Measurements from ENCODE around the gene MAP2K7. TPM values are rescaled to one million over a fixed set of nuclear protein-coding genes. Genes with fewer than 3 reads are reported as not detected.
A peak's percentile ranks its signal among the peaks of the same experiment; 100 is the strongest.

Gene MAP2K7
- total RNA-seq, 1 experiment from 2014 or later, result 59.1 TPM

DNA sequence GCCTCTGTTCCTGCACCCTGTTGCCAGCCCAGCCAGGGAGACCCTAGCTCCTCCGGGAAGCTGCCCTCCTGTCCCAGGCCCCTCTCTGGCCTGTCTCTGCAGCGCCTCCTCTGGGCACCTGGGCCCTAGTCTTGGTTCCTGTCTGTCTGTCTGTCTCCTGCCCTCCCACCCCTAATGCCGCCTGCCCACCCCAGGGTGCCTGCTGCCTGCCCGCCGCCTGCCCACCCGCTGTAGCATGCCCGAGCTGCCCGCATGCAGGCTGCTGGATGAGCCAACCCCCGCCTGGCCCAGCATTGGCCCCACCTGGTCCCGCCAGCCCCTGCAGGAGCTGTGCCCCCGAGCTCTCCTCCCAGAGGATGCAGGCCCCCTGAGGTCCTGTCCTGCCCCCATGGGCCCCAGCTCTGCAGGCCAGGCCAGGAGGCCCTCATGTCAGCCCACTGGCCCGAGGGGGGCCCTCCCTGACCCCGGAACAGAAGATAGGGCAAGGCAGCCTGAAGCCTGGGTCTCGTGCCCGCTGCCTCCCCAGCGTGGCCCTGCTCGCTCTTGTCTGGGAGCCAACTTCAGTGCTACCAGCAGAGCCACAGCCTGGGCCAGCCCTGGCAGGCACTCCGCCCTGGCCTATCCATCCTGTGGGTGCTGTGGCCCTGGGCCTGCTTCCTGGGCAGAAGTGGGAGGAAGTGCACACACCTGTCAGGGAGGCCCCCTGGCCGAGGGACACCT is 5.2 kb downstream of the MAP2K7 start:
- Histone ChIP-seq H3K79me2 (ENCODE audit: insufficient read depth, low read length) (peaks cover 54% of the 10 kb centered on the region), H3K4me2 (ENCODE audit: low read length) (no peak overlapping the region), H3K27me3 (ENCODE audit: insufficient read depth, low read length) (no peaks in the 10 kb centered on the region), H3K9ac (ENCODE audit: low read length) (no peak overlapping the region), H4K20me1 (ENCODE audit: insufficient read depth) (no peaks in the 10 kb centered on the region), H3K4me3 (replicated peaks in 1 of 2; ENCODE audit: low read depth in 1 of 2, low read length in 2 of 2) (no peak overlapping the region), H3K9me2 (ENCODE audit: insufficient read depth) (no peaks in the 10 kb centered on the region), H3K9me3 (ENCODE audit: control insufficient read depth in 1 of 2, insufficient read depth in 1 of 2, low read depth in 1 of 2, low read length in 2 of 2) (no peaks in the 10 kb centered on the region), H3K36me3 (ENCODE audit: control insufficient read depth in 1 of 2, insufficient read depth in 2 of 2, low read length in 2 of 2) (peaks cover 5 to 6% of the 10 kb centered on the region in 2 experiments; a peak in 3 of 4 replicates), H3K4me1 (ENCODE audit: control insufficient read depth in 1 of 2, insufficient read depth in 2 of 2, low read length in 2 of 2) (peaks cover 3 to 14% of the 10 kb centered on the region in 2 experiments; a peak in 2 of 4 replicates), H3K27ac (ENCODE audit: low read depth, low read length) (no peak overlapping the region), H2AFZ (ENCODE audit: low read depth, low read length, poor library complexity, severe bottlenecking) (no peak overlapping the region)
- DNase-seq (ENCODE audit: low read depth, low spot score), result no peak
- ChIA-PET CTCF (no interaction called here), POLR2A (interaction anchor here (1.2 kb wide), 1 partner anchor 12 kb away, joined by 7 read pairs; the partner anchor contains the start of gene SNAPC2), RAD21 (ENCODE audit: low non-redundant PET in 1 of 2, low total read pairs in 2 of 2, uncharacterized antibody in 2 of 2, unreplicated experiment in 2 of 2) (no interaction called here)
- no peak for ATAC-seq
- TF ChIP-seq RAD21 (IDR thresholded peaks at IDR 0.05; ENCODE audit: low read depth), result no peak
- TF ChIP-seq, protein P1, sequence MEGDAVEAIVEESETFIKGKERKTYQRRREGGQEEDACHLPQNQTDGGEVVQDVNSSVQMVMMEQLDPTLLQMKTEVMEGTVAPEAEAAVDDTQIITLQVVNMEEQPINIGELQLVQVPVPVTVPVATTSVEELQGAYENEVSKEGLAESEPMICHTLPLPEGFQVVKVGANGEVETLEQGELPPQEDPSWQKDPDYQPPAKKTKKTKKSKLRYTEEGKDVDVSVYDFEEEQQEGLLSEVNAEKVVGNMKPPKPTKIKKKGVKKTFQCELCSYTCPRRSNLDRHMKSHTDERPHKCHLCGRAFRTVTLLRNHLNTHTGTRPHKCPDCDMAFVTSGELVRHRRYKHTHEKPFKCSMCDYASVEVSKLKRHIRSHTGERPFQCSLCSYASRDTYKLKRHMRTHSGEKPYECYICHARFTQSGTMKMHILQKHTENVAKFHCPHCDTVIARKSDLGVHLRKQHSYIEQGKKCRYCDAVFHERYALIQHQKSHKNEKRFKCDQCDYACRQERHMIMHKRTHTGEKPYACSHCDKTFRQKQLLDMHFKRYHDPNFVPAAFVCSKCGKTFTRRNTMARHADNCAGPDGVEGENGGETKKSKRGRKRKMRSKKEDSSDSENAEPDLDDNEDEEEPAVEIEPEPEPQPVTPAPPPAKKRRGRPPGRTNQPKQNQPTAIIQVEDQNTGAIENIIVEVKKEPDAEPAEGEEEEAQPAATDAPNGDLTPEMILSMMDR (IDR thresholded peaks at IDR 0.05 in 2 of 3, conservative IDR thresholded peaks at IDR 0.05 in 1 of 3; ENCODE audit: borderline replicate concordance in 1 of 3, insufficient read depth in 1 of 3, low read depth in 2 of 3, low read length in 2 of 3), result 0 out of 6 replicates have a peak, but pooled peaks of 1 of the 3 experiments have one; percentile 11
- no TSS peak for BruUV-seq (replicated peaks)
- intact Hi-C loops (cut with micrococcal nuclease), result no loop called here

DNA sequence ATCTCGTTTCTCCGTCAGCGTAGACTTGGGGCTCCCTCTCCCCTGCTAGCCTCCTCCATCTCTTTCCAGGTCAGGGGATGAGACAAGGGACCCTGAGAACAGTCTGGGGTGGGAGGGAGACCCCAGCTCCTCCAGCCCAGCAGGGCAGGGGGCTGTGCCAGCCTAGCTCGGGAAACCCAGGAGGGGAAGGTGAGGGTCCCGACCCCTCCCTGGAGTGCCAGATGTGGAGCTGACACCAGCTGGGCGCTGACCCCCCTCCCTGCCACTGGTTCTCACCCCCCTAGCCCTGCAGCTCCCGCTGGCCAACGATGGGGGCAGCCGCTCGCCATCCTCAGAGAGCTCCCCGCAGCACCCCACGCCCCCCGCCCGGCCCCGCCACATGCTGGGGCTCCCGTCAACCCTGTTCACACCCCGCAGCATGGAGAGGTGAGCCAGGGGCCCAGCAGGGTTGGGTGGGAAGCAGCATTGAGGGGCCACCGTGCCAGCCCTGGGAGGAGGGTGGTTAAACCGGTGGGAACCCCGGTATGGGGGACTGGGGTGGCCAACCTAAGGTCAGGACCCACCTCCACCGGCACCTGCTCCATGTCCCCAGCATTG is 5.9 kb downstream of the MAP2K7 start:
- H3K4me2 ChIP-seq (ENCODE audit: low read length), result no peak overlapping the region
- RAD21 ChIA-PET (ENCODE audit: low non-redundant PET in 1 of 2, low total read pairs in 2 of 2, uncharacterized antibody in 2 of 2, unreplicated experiment in 2 of 2), result no interaction called here
- POLR2A ChIA-PET, result interaction anchor here (1.2 kb wide), 1 partner anchor 11 kb away, joined by 7 read pairs; the partner anchor contains the start of gene SNAPC2
- peaks cover 48% of the 10 kb centered on the region for H3K79me2 ChIP-seq (ENCODE audit: insufficient read depth, low read length)
- no peak for DNase-seq (ENCODE audit: low read depth, low spot score)
- TF ChIP-seq POLR2A (IDR thresholded peaks at IDR 0.05; ENCODE audit: borderline replicate concordance, extremely low read depth, insufficient read depth, insufficient read length), result no peak
- H3K4me3 ChIP-seq (replicated peaks in 1 of 2; ENCODE audit: low read depth in 1 of 2, low read length in 2 of 2), result no peak overlapping the region
- H3K27me3 ChIP-seq (ENCODE audit: insufficient read depth, low read length), result no peaks in the 10 kb centered on the region
- H3K9ac ChIP-seq (ENCODE audit: low read length), result no peak overlapping the region
- intact Hi-C loops (cut with micrococcal nuclease), result no loop called here
- BruUV-seq (replicated peaks), result no TSS peak
- H3K36me3 ChIP-seq (ENCODE audit: control insufficient read depth in 1 of 2, insufficient read depth in 2 of 2, low read length in 2 of 2), result peaks cover 5 to 6% of the 10 kb centered on the region in 2 experiments; a peak in 3 of 4 replicates
- CTCF ChIA-PET, result no interaction called here
- no peak overlapping the region for H2AFZ ChIP-seq (ENCODE audit: low read depth, low read length, poor library complexity, severe bottlenecking)
- no peaks in the 10 kb centered on the region for H4K20me1 ChIP-seq (ENCODE audit: insufficient read depth)
- ATAC-seq, result no peak
- H3K27ac ChIP-seq (ENCODE audit: low read depth, low read length), result no peak overlapping the region
- peaks cover 3 to 12% of the 10 kb centered on the region in 2 experiments; a peak in 2 of 4 replicates for H3K4me1 ChIP-seq (ENCODE audit: control insufficient read depth in 1 of 2, insufficient read depth in 2 of 2, low read length in 2 of 2)
- H3K9me2 ChIP-seq (ENCODE audit: insufficient read depth), result no peaks in the 10 kb centered on the region
- H3K9me3 ChIP-seq (ENCODE audit: control insufficient read depth in 1 of 2, insufficient read depth in 1 of 2, low read depth in 1 of 2, low read length in 2 of 2), result no peaks in the 10 kb centered on the region

Measured in HCT116 (cell line).